Muscle of leg (tissue), 11 donors: ENCODE data around the gene STIM1. TPM values are rescaled to one million over a fixed set of nuclear protein-coding genes. Genes with fewer than 3 reads are reported as not detected.
A peak's percentile ranks its signal among the peaks of the same experiment; 100 is the strongest.
"Not testable (repeated sequence)": the region's sequence is repeated elsewhere in the genome, so short reads cannot be mapped to it uniquely, and the experiment has no call there.

Experiments
- DNase-seq: peaks from one replicate; pipeline ENCODE4 v3.0.0; 2013
- H3K27ac ChIP-seq: one replicate; pipeline ENCODE4 v1.5.1; 2013; ENCODE audit warnings: mild to moderate bottlenecking, low read length, control low read depth
- H3K27me3 ChIP-seq: one replicate; pipeline ENCODE4 v1.6.1; 2013; ENCODE audit warnings: low read length; ENCODE audit not compliant: control insufficient read depth, insufficient read depth
- H3K36me3 ChIP-seq: one replicate; pipeline ENCODE4 v1.6.1; 2013; ENCODE audit warnings: low read length; ENCODE audit not compliant: control insufficient read depth, insufficient read depth
- H3K4me1 ChIP-seq: one replicate; pipeline ENCODE4 v1.6.1; 2013; ENCODE audit warnings: low read length; ENCODE audit not compliant: control insufficient read depth, insufficient read depth
- H3K4me3 ChIP-seq: one replicate; pipeline ENCODE4 v1.5.1; 2013; ENCODE audit warnings: low read length, control low read depth
- H3K9me3 ChIP-seq: replicated peaks from 2 replicates; pipeline ENCODE4 v1.6.1; 2013; ENCODE audit warnings: low read depth, low read length; ENCODE audit not compliant: control insufficient read depth
- WGBS: methylation state at CpG from one replicate; pipeline ENCODE4 v1.1.5; 2013; ENCODE audit warnings: missing lambda C conversion rate; ENCODE audit not compliant: insufficient coverage; 5-methylcytosine and 5-hydroxymethylcytosine counted together
- polyA plus RNA-seq, 8 donors: library from polyadenylated mRNA; unstranded; fragments of 120-200 nt; gene quantifications; one replicate each; pipeline versions ENCODE4 v1.2.1 to v1.2.3, GENCODE V29; 2013; ENCODE audit warnings: inconsistent platforms in 1 of 8, low replicate concordance in 1 of 8; ENCODE audit not compliant: insufficient read length in 8 of 8, insufficient read depth in 1 of 8
- total RNA-seq: library from RNA; stranded (reverse); fragments of 120-200 nt; gene quantifications from one replicate; pipeline ENCODE4 v1.2.4, GENCODE V29; 2013

Gene STIM1
- total and polyA plus RNA-seq, 9 donors: 40.7 to 108 (median 76.4) TPM

GRCh38 chr11:3989276-3989920 lies 133.9 kb downstream of the STIM1 start:
- H3K4me3 ChIP-seq: no peak overlapping the region
- peaks cover 7% of the 10 kb centered on the region for H3K9me3 ChIP-seq
- DNase-seq: no peak
- no peaks in the 10 kb centered on the region for H3K36me3 ChIP-seq
- H3K4me1 ChIP-seq: peaks cover 9% of the 10 kb centered on the region
- no peak overlapping the region for H3K27ac ChIP-seq
- 32% methylated on average over 22 of the region's 27 CpGs for WGBS
- H3K27me3 ChIP-seq: no peaks in the 10 kb centered on the region

GRCh38 chr11:3989921-3990290 lies 134.4 kb downstream of the STIM1 start:
- no peaks in the 10 kb centered on the region for H3K27me3 ChIP-seq
- H3K4me3 ChIP-seq: no peak overlapping the region
- H3K27ac ChIP-seq: no peak overlapping the region
- no CpG with 5 or more reads among the region's 3 CpGs for WGBS
- DNase-seq: no peak
- peaks cover 7% of the 10 kb centered on the region for H3K4me1 ChIP-seq
- no peaks in the 10 kb centered on the region for H3K36me3 ChIP-seq
- peaks cover 10% of the 10 kb centered on the region for H3K9me3 ChIP-seq

GRCh38 chr11:3990406-3990805 lies 134.9 kb downstream of the STIM1 start:
- no peak for DNase-seq
- no peak overlapping the region for H3K4me3 ChIP-seq
- peaks cover 6% of the 10 kb centered on the region for H3K4me1 ChIP-seq
- peaks cover 10% of the 10 kb centered on the region for H3K9me3 ChIP-seq
- no peak overlapping the region for H3K27ac ChIP-seq
- H3K27me3 ChIP-seq: no peaks in the 10 kb centered on the region
- no peaks in the 10 kb centered on the region for H3K36me3 ChIP-seq

- Histone ChIP-seq H3K27me3 (no peaks in the 10 kb centered on the region), H3K4me3 (no peak overlapping the region), H3K36me3 (no peaks in the 10 kb centered on the region), H3K4me1 (peaks cover 6% of the 10 kb centered on the region), H3K27ac (no peak overlapping the region), H3K9me3 (peaks cover 10% of the 10 kb centered on the region)
- DNase-seq: no peak
- no CpG with 5 or more reads among the region's 1 CpG for WGBS
Observed at GRCh38 chr11:3992964-3993363, 137.5 kb downstream of the STIM1 start.

GRCh38 chr11:3994030-3994640 lies 138.7 kb downstream of the STIM1 start:
- H3K9me3 ChIP-seq: peaks cover 11% of the 10 kb centered on the region
- no peak overlapping the region for H3K27ac ChIP-seq
- no CpG with 5 or more reads among the region's 6 CpGs for WGBS
- no peak for DNase-seq
- H3K36me3 ChIP-seq: no peaks in the 10 kb centered on the region
- peaks cover 4% of the 10 kb centered on the region for H3K4me1 ChIP-seq
- no peak overlapping the region for H3K4me3 ChIP-seq
- no peaks in the 10 kb centered on the region for H3K27me3 ChIP-seq

GRCh38 chr11:3995307-3995706 lies 139.8 kb downstream of the STIM1 start:
- Histone ChIP-seq H3K4me3 (no peak overlapping the region), H3K27ac (no peak overlapping the region)
- no peak for DNase-seq

GRCh38 chr11:3995949-3996554 lies 140.6 kb downstream of the STIM1 start:
- Histone ChIP-seq H3K9me3 (peaks cover 13% of the 10 kb centered on the region), H3K27me3 (no peaks in the 10 kb centered on the region), H3K36me3 (no peaks in the 10 kb centered on the region), H3K27ac (no peak overlapping the region), H3K4me1 (no peaks in the 10 kb centered on the region), H3K4me3 (no peak overlapping the region)
- WGBS: no CpG with 5 or more reads among the region's 4 CpGs
- peak; percentile 55 for DNase-seq

More at GRCh38 chr11:3995307-3995706, 139.8 kb downstream of the STIM1 start:
- WGBS: no CpG with 5 or more reads among the region's 1 CpG
- H3K4me1 ChIP-seq: no peaks in the 10 kb centered on the region
- no peaks in the 10 kb centered on the region for H3K27me3 ChIP-seq
- H3K9me3 ChIP-seq: peaks cover 14% of the 10 kb centered on the region
- H3K36me3 ChIP-seq: no peaks in the 10 kb centered on the region

- Histone ChIP-seq H3K9me3 (peaks cover 13% of the 10 kb centered on the region), H3K36me3 (no peaks in the 10 kb centered on the region), H3K4me3 (no peak overlapping the region), H3K27ac (no peak overlapping the region), H3K4me1 (no peaks in the 10 kb centered on the region), H3K27me3 (no peaks in the 10 kb centered on the region)
- no peak for DNase-seq
- no CpG with 5 or more reads among the region's 1 CpG for WGBS
Observed at GRCh38 chr11:3996651-3997050, 141.2 kb downstream of the STIM1 start.

- not testable (repeated sequence) for H3K27ac ChIP-seq, H3K9me3 ChIP-seq, H3K4me1 ChIP-seq, DNase-seq, H3K36me3 ChIP-seq, H3K4me3 ChIP-seq, H3K27me3 ChIP-seq
- no CpG with 5 or more reads among the region's 1 CpG for WGBS
Observed at GRCh38 chr11:4004753-4005152, 149.3 kb downstream of the STIM1 start.

- WGBS: no CpG with 5 or more reads among the region's 3 CpGs
- Histone ChIP-seq H3K4me3 (no peak overlapping the region), H3K27me3 (no peaks in the 10 kb centered on the region), H3K9me3 (no peaks in the 10 kb centered on the region), H3K4me1 (peaks cover 8% of the 10 kb centered on the region), H3K27ac (peak overlapping the region; percentile 71), H3K36me3 (no peaks in the 10 kb centered on the region)
- peak; percentile 57 for DNase-seq
Observed at GRCh38 chr11:4006946-4007680, 151.6 kb downstream of the STIM1 start.
